GM12878 (cell line): ENCODE measurements around the gene KLHL35. TPM values are rescaled to one million over a fixed set of nuclear protein-coding genes. Genes with fewer than 3 reads are reported as not detected.

Experiments
- ATAC-seq: fragments of 200-7000 bp; cut with Tn5 transposase; 3 replicates; pipeline ENCODE4 v1.9.1; 2020; ENCODE audit warnings: mild to moderate bottlenecking, moderate library complexity
- BruUV-seq: library from RNA; stranded (reverse); fragments of 400-500 nt; replicated peaks from 2 replicates; lab custom pipeline; 2021; lab: Mats Ljungman, UMichigan
- CTCF ChIA-PET: fragments of 300-600 bp; sonication (Branson Sonifier 250); formaldehyde crosslinking; extraction: SDS; loops from one replicate; lab custom pipeline; 2021; ENCODE audit warnings: inconsistent platforms; lab: Yijun Ruan, JAX
- POLR2A ChIA-PET: fragments of 350-600 bp; formaldehyde crosslinking; extraction: SDS; loops from one replicate; lab custom pipeline; 2021; ENCODE audit warnings: inconsistent platforms; lab: Charles Lee
- RAD21 ChIA-PET: fragments of 300-600 bp; sonication (Branson Sonifier 250); formaldehyde crosslinking; loops from one replicate; lab custom pipeline; 2023; ENCODE audit warnings: antibody characterized with exemption; ENCODE audit not compliant: unreplicated experiment; lab: Charles Lee
- SMC1A ChIA-PET: fragments of 300-600 bp; sonication (Branson Sonifier 250); formaldehyde crosslinking; loops from one replicate; lab custom pipeline; 2023; ENCODE audit not compliant: unreplicated experiment, uncharacterized antibody; lab: Charles Lee
- DNase-seq: peaks from one replicate; pipeline ENCODE4 v3.0.0-alpha.2; 2011; ENCODE audit warnings: low read depth, low spot score
- FAIRE-seq: peaks from 3 replicates; lab custom pipeline; 2011; peaks lifted over from hg19 to GRCh38; lab: Jason Lieb, UNC
- H2AFZ ChIP-seq: 2 replicates; pipeline ENCODE4 v1.6.0; 2011; ENCODE audit warnings: low read depth, low read length, control low read depth; ENCODE audit not compliant: control insufficient read depth
- H3K27ac ChIP-seq: 2 replicates; pipeline ENCODE4 v1.5.1; 2011; ENCODE audit warnings: control low read depth; ENCODE audit not compliant: control insufficient read depth, insufficient read depth
- H3K27me3 ChIP-seq, 2 experiments: replicated peaks in 1 of 2; 2 replicates each; pipeline versions ENCODE4 v1.6.0 to v1.6.1; 2011; ENCODE audit warnings: low read length in 1 of 2; ENCODE audit not compliant: control insufficient read depth in 2 of 2, insufficient read depth in 2 of 2
- H3K36me3 ChIP-seq, 2 experiments: 2 replicates each; pipeline ENCODE4 v1.5.1; 2011; ENCODE audit warnings: low read length in 1 of 2; ENCODE audit not compliant: control insufficient read depth in 2 of 2, insufficient read depth in 2 of 2
- H3K4me1 ChIP-seq: 2 replicates; pipeline ENCODE4 v1.6.1; 2011; ENCODE audit warnings: mild to moderate bottlenecking, low read length, moderate library complexity, mixed read lengths; ENCODE audit not compliant: control insufficient read depth, insufficient read depth
- H3K4me2 ChIP-seq: 2 replicates; pipeline ENCODE4 v1.6.0; 2011; ENCODE audit warnings: control low read depth; ENCODE audit not compliant: control insufficient read depth, insufficient read depth
- H3K4me3 ChIP-seq: fragments of 200-600 bp; sonication (generic); 2 replicates; pipeline ENCODE4 v1.5.1; 2016
- H3K79me2 ChIP-seq: 2 replicates; pipeline ENCODE4 v1.6.0; 2011; ENCODE audit warnings: low read length; ENCODE audit not compliant: control insufficient read depth, insufficient read depth
- H3K9ac ChIP-seq: 2 replicates; pipeline ENCODE4 v1.8.0; 2011; ENCODE audit warnings: low read length, control low read depth, mixed read lengths; ENCODE audit not compliant: control insufficient read depth, insufficient read depth
- H3K9me3 ChIP-seq: replicated peaks from 3 replicates; pipeline ENCODE4 v1.5.1; 2011; ENCODE audit warnings: mild to moderate bottlenecking, low read length; ENCODE audit not compliant: control insufficient read depth, insufficient read depth
- H4K20me1 ChIP-seq: 2 replicates; pipeline ENCODE4 v1.6.0; 2011; ENCODE audit not compliant: control insufficient read depth, insufficient read depth
- BCL3 ChIP-seq: IDR thresholded peaks from 2 replicates; pipeline ENCODE4 v1.6.1; 2011; ENCODE audit warnings: borderline replicate concordance, low read depth, mild to moderate bottlenecking, moderate library complexity, low read length; ENCODE audit not compliant: insufficient read depth, poor library complexity, severe bottlenecking
- FOS ChIP-seq: IDR thresholded peaks from 3 replicates; pipeline ENCODE4 v1.6.1; 2011; ENCODE audit warnings: borderline replicate concordance; ENCODE audit not compliant: insufficient read length; ENCODE audit errors: extremely low read depth
- GATAD2B ChIP-seq: fragments of 450-650 bp; conservative IDR thresholded peaks from 2 replicates; pipeline ENCODE4 v1.6.1; 2017; ENCODE audit warnings: low read depth, mild to moderate bottlenecking, moderate library complexity
- KLF5 ChIP-seq: fragments of 450-650 bp; IDR thresholded peaks from 2 replicates; pipeline ENCODE4 v1.6.1; 2014; ENCODE audit warnings: mild to moderate bottlenecking; ENCODE audit not compliant: partially characterized antibody
- SMARCA5 ChIP-seq: fragments of 450-650 bp; IDR thresholded peaks from 2 replicates; pipeline ENCODE4 v1.6.1; 2017; ENCODE audit warnings: mild to moderate bottlenecking
- STAT3 ChIP-seq: IDR thresholded peaks from 2 replicates; pipeline ENCODE4 v1.6.1; 2011; ENCODE audit warnings: low read depth, low read length, improper control_type of control experiment
- SUZ12 ChIP-seq: fragments of 200-600 bp; sonication (generic); IDR thresholded peaks from one replicate; pipeline ENCODE4 v1.6.1; 2018; ENCODE audit warnings: antibody characterized with exemption, mild to moderate bottlenecking; ENCODE audit not compliant: unreplicated experiment
- ZNF592 ChIP-seq: fragments of 450-650 bp; IDR thresholded peaks from 2 replicates; pipeline ENCODE4 v1.6.1; 2017; ENCODE audit warnings: mild to moderate bottlenecking, moderate library complexity
- ZZZ3 ChIP-seq: IDR thresholded peaks from 2 replicates; pipeline ENCODE4 v1.6.1; 2011; ENCODE audit warnings: low read depth; ENCODE audit not compliant: control insufficient read depth, insufficient read length
- WGBS: methylation state at CpG from one replicate; pipeline ENCODE4 v1.1.6; 2016; ENCODE audit warnings: low lambda C conversion rate; ENCODE audit not compliant: insufficient replicate concordance, insufficient coverage; ENCODE audit errors: missing lambda C conversion rate; 5-methylcytosine and 5-hydroxymethylcytosine counted together
- in situ Hi-C: fragments of 300-500 bp; cut with MboI; formaldehyde crosslinking; loops from 9 replicates; pipeline ENCODE4 v1.14.3; 2018; ENCODE audit warnings: mixed read lengths
- intact Hi-C: fragments of 100-400 bp; cut with micrococcal nuclease; formaldehyde crosslinking; loops from one replicate; pipeline ENCODE4 v1.14.2; 2022; ENCODE audit not compliant: unreplicated experiment
- polyA plus RNA-seq, 11 experiments: library from polyadenylated mRNA; depleted of rRNA in 4 of 11; unstranded in 6 of 11; stranded (reverse) in 5 of 11; fragments of >200 nt; fragmentation: Nextera tagmentation in 4 of 11; fragmentation: Illumina TruSeq in 1 of 11; extraction: Ambion mirVana in 4 of 11; extraction: Trizol in 1 of 11; gene quantifications; 1 replicate in 1 of 11; 2 replicates in 10 of 11; pipeline versions ENCODE4 v1.2.1 to v1.2.3, GENCODE V29; 2011 to 2016; ENCODE audit warnings: inconsistent platforms in 2 of 11, missing spikeins in 2 of 11, low read depth in 1 of 11
- total RNA-seq, 4 experiments: library from RNA; depleted of rRNA in 3 of 4; stranded (reverse); fragments of >200 nt in 3 of 4; fragmentation: Illumina TruSeq in 1 of 4; extraction: Trizol in 1 of 4; gene quantifications; 2 replicates each; pipeline versions ENCODE4 v1.2.1 to v1.2.3, GENCODE V29; 2013 to 2021

The KLHL35 gene
- total and polyA plus RNA-seq, 10 of the 15 experiments (the other 5 are each of a cell fraction or from before 2014, with no cell fraction given), result 0.04 to 0.34 (median 0.13) TPM; not detected in 1

GRCh38 chr11:75468534-75469340, 35.7 kb upstream of the KLHL35 start:
- SMC1A ChIA-PET, result interaction anchor here (3.2 kb wide), 1 partner anchor 50 kb away, joined by 8 read pairs; no protein-coding TSS in a partner anchor
- Histone ChIP-seq H4K20me1 (no peaks in the 10 kb centered on the region), H3K36me3 (no peaks in the 10 kb centered on the region; a peak in 1 of 4 replicates), H3K27me3 (no peaks in the 10 kb centered on the region), H3K27ac (no peak overlapping the region), H3K4me1 (no peaks in the 10 kb centered on the region), H3K79me2 (no peaks in the 10 kb centered on the region), H3K9ac (no peak overlapping the region), H3K9me3 (no peaks in the 10 kb centered on the region), H2AFZ (no peak overlapping the region), H3K4me3 (no peak overlapping the region), H3K4me2 (no peak overlapping the region)
- RAD21 ChIA-PET, result no interaction called here
- intact Hi-C loops, result no loop called here
- in situ Hi-C loops, result no loop called here
- TF ChIP-seq BCL3 (no peak), ZNF592 (no peak), STAT3 (no peak), GATAD2B (no peak), ZZZ3 (no peak), SUZ12 (no peak), FOS (no peak), KLF5 (no peak), SMARCA5 (no peak)
- no TSS peak for BruUV-seq
- DNase-seq (no peak), ATAC-seq (no peak; the same call in 1 of the 3 replicates), FAIRE-seq (no peak)
- CTCF ChIA-PET, result interaction anchor here (0.6 to 1.5 kb wide), 4 partner anchors 17 to 189 kb away, joined by 3 to 4 read pairs (median 3); no protein-coding TSS in a partner anchor
- WGBS, result 57% methylated on average over 14 of the region's 14 CpGs
- POLR2A ChIA-PET, result interaction anchor here (0.5 kb wide), 1 partner anchor 43 kb away, joined by 3 read pairs; no protein-coding TSS in a partner anchor
